ENCODE data around the gene EPHA4.

EPHA4 gene

GRCh38 chr2:221549143-221549542, 23.0 kb downstream of the EPHA4 start:
- Histone ChIP-seq H2BK5ac (ENCODE audit: low read length) (no peak overlapping the region), H3K56ac (ENCODE audit: low read length) (no peak overlapping the region), H3K4me2 (ENCODE audit: low read length) (no peak overlapping the region), H4K5ac (ENCODE audit: low read length) (no peak overlapping the region), H3K27ac (ENCODE audit: low read depth, low read length) (no peak overlapping the region), H3K4me3 (ENCODE audit: low read length) (no peak overlapping the region), H3K23ac (ENCODE audit: low read length) (no peak overlapping the region), H4K8ac (ENCODE audit: low read depth, low read length) (no peak overlapping the region), H2AK5ac (ENCODE audit: low read length) (no peak overlapping the region), H2BK120ac (ENCODE audit: low read depth, low read length) (no peak overlapping the region), H3K27me3 (ENCODE audit: insufficient read depth, low read length, poor library complexity) (no peaks in the 10 kb centered on the region), H3K79me2 (ENCODE audit: control insufficient read depth, insufficient read depth, low read length) (peaks cover 2% of the 10 kb centered on the region), H3K4ac (ENCODE audit: low read depth, low read length) (peak overlapping the region; percentile 16), H2BK15ac (replicated peaks; ENCODE audit: low read depth) (no peak overlapping the region), H3K4me1 (ENCODE audit: control insufficient read depth, low read depth, low read length) (peaks cover 15% of the 10 kb centered on the region), H3K18ac (ENCODE audit: low read length) (no peak overlapping the region), H3K9ac (ENCODE audit: low read length) (no peak overlapping the region), H3K36me3 (ENCODE audit: control insufficient read depth, insufficient read depth, low read length) (no peaks in the 10 kb centered on the region), H3K79me1 (ENCODE audit: low read length) (peaks cover 7% of the 10 kb centered on the region)
- no peak for DNase-seq

- Histone ChIP-seq H3K27me3 (ENCODE audit: insufficient read depth, low read length, poor library complexity) (no peaks in the 10 kb centered on the region), H2BK5ac (ENCODE audit: low read length) (no peak overlapping the region), H3K79me1 (ENCODE audit: low read length) (peaks cover 7% of the 10 kb centered on the region), H2BK120ac (ENCODE audit: low read depth, low read length) (no peak overlapping the region), H3K4me2 (ENCODE audit: low read length) (no peak overlapping the region), H4K8ac (ENCODE audit: low read depth, low read length) (no peak overlapping the region), H3K36me3 (ENCODE audit: control insufficient read depth, insufficient read depth, low read length) (no peaks in the 10 kb centered on the region), H2AK5ac (ENCODE audit: low read length) (no peak overlapping the region), H2BK15ac (replicated peaks; ENCODE audit: low read depth) (no peak overlapping the region), H3K18ac (ENCODE audit: low read length) (no peak overlapping the region), H3K4ac (ENCODE audit: low read depth, low read length) (no peak overlapping the region), H3K4me3 (ENCODE audit: low read length) (no peak overlapping the region), H3K79me2 (ENCODE audit: control insufficient read depth, insufficient read depth, low read length) (peaks cover 2% of the 10 kb centered on the region), H3K56ac (ENCODE audit: low read length) (no peak overlapping the region), H3K23ac (ENCODE audit: low read length) (no peak overlapping the region), H4K5ac (ENCODE audit: low read length) (no peak overlapping the region), H3K27ac (ENCODE audit: low read depth, low read length) (no peak overlapping the region), H3K4me1 (ENCODE audit: control insufficient read depth, low read depth, low read length) (peaks cover 2% of the 10 kb centered on the region), H3K9ac (ENCODE audit: low read length) (no peak overlapping the region)
- DNase-seq = peak; percentile 69
- WGBS (ENCODE audit: extremely low coverage, insufficient coverage, low lambda C conversion rate) = no CpG with 5 or more reads among the region's 2 CpGs
Measured at GRCh38 chr2:221546505-221547225, 25.4 kb downstream of the EPHA4 start.

DNA sequence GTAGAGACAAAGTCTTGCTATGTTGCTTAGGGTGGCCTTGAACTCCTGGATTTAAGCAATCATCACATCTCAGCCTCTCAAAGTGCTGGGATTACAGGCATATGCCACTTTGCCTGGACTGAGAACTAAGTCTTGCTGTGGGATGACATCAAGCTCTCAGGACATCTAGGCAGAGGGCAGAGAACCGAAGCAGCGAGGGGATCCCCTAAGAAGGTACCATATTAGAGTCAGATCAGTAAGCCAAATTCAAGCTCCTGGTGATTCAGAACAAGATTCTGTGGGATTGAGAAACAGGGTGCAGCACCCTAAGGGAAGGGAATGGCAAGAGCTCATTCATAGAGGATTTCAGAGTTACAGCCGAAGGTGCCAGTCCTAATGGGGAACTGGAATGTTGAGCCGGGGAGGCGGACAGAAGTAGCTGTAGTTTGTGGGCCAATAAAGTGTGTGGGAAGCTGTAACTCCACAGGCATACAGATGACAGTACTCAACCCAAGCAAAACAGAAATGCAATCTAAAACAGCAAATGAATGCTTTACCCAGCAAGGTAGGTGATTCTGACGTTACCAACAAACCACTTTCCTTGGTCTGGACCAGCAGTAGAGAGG, 30.9 kb downstream of the EPHA4 start:
- peaks cover 2% of the 10 kb centered on the region for H3K79me2 ChIP-seq (ENCODE audit: control insufficient read depth, insufficient read depth, low read length)

DNA sequence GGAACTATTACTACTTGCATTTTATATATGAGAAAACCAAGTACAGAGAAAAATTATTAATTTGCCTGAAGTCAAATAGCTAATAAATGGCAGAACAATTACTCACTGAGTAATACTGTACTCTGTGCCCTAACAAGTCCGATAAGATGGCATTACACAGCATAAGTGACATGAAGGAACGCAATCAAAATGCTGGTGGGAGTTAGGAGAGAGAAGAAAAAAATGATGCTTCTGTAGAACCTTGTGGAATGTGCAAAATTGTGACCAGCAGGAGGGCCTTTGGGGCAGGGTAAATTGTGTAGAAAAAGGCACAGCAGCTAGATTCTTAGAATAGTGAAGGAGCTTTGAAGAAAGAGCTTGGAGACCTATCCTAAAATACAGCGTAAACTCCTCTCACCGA, 32.9 kb downstream of the EPHA4 start:
- no CpG with 5 or more reads among the region's 4 CpGs for WGBS (ENCODE audit: extremely low coverage, insufficient coverage, low lambda C conversion rate)
- H3K4me1 ChIP-seq (ENCODE audit: control insufficient read depth, low read depth, low read length) = peaks cover 8% of the 10 kb centered on the region
- no peak overlapping the region for H2AK5ac ChIP-seq (ENCODE audit: low read length)
- H2BK120ac ChIP-seq (ENCODE audit: low read depth, low read length) = no peak overlapping the region
- H3K9ac ChIP-seq (ENCODE audit: low read length) = no peak overlapping the region
- peak; percentile 47 for DNase-seq
- no peak overlapping the region for H3K56ac ChIP-seq (ENCODE audit: low read length)
- peaks cover 6% of the 10 kb centered on the region for H3K79me1 ChIP-seq (ENCODE audit: low read length)
- no peaks in the 10 kb centered on the region for H3K36me3 ChIP-seq (ENCODE audit: control insufficient read depth, insufficient read depth, low read length)
- H4K5ac ChIP-seq (ENCODE audit: low read length) = no peak overlapping the region
- H3K4me2 ChIP-seq (ENCODE audit: low read length) = no peak overlapping the region
- peak overlapping the region; percentile 16 for H4K8ac ChIP-seq (ENCODE audit: low read depth, low read length)
- no peak overlapping the region for H3K27ac ChIP-seq (ENCODE audit: low read depth, low read length)
- H2BK15ac ChIP-seq (replicated peaks; ENCODE audit: low read depth) = no peak overlapping the region
- H3K23ac ChIP-seq (ENCODE audit: low read length) = no peak overlapping the region
- peak overlapping the region; percentile 34 for H3K18ac ChIP-seq (ENCODE audit: low read length)
- H3K27me3 ChIP-seq (ENCODE audit: insufficient read depth, low read length, poor library complexity) = no peaks in the 10 kb centered on the region
- no peaks in the 10 kb centered on the region for H3K79me2 ChIP-seq (ENCODE audit: control insufficient read depth, insufficient read depth, low read length)
- H2BK5ac ChIP-seq (ENCODE audit: low read length) = no peak overlapping the region
- H3K4me3 ChIP-seq (ENCODE audit: low read length) = no peak overlapping the region
- H3K4ac ChIP-seq (ENCODE audit: low read depth, low read length) = no peak overlapping the region

More for the DNA sequence above, 30.9 kb downstream of the EPHA4 start:
- no peak overlapping the region for H4K5ac ChIP-seq (ENCODE audit: low read length)
- no CpG with 5 or more reads among the region's 6 CpGs for WGBS (ENCODE audit: extremely low coverage, insufficient coverage, low lambda C conversion rate)
- no peak overlapping the region for H3K4me3 ChIP-seq (ENCODE audit: low read length)
- no peak overlapping the region for H3K56ac ChIP-seq (ENCODE audit: low read length)
- no peak overlapping the region for H2BK5ac ChIP-seq (ENCODE audit: low read length)
- H4K8ac ChIP-seq (ENCODE audit: low read depth, low read length) = no peak overlapping the region
- H3K36me3 ChIP-seq (ENCODE audit: control insufficient read depth, insufficient read depth, low read length) = no peaks in the 10 kb centered on the region
- H3K4me1 ChIP-seq (ENCODE audit: control insufficient read depth, low read depth, low read length) = peaks cover 4% of the 10 kb centered on the region
- H3K27ac ChIP-seq (ENCODE audit: low read depth, low read length) = no peak overlapping the region
- H3K23ac ChIP-seq (ENCODE audit: low read length) = no peak overlapping the region
- no peak overlapping the region for H2AK5ac ChIP-seq (ENCODE audit: low read length)
- H3K18ac ChIP-seq (ENCODE audit: low read length) = no peak overlapping the region
- no peak overlapping the region for H3K4me2 ChIP-seq (ENCODE audit: low read length)
- H2BK120ac ChIP-seq (ENCODE audit: low read depth, low read length) = no peak overlapping the region
- no peak overlapping the region for H2BK15ac ChIP-seq (replicated peaks; ENCODE audit: low read depth)
- no peak overlapping the region for H3K9ac ChIP-seq (ENCODE audit: low read length)
- H3K27me3 ChIP-seq (ENCODE audit: insufficient read depth, low read length, poor library complexity) = no peaks in the 10 kb centered on the region
- H3K79me1 ChIP-seq (ENCODE audit: low read length) = peaks cover 12% of the 10 kb centered on the region
- no peak for DNase-seq
- H3K4ac ChIP-seq (ENCODE audit: low read depth, low read length) = no peak overlapping the region

DNA sequence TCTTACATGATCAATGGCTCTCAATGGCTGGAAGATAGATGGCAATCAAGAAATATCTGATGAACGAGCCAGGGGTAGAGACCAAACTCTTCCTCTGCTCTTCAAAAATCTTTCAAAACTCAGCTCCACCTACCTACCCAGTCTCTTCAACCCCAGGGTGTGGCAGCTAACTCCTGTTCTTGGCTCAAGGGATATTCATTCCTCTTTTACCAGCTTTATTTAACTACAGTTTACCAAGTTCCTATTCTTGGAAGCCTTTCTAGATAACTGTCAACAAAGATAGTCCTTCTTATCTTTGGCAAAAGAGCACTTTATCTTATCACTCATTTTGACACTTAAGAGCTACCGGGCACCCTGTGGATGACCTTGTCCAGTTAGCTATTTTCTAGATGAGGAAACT, 36.3 kb downstream of the EPHA4 start:
- no peak overlapping the region for H2BK5ac ChIP-seq (ENCODE audit: low read length)
- no peak overlapping the region for H3K23ac ChIP-seq (ENCODE audit: low read length)
- H3K4me1 ChIP-seq (ENCODE audit: control insufficient read depth, low read depth, low read length) = peaks cover 8% of the 10 kb centered on the region
- no peak overlapping the region for H2BK15ac ChIP-seq (replicated peaks; ENCODE audit: low read depth)
- H3K4me3 ChIP-seq (ENCODE audit: low read length) = no peak overlapping the region
- H3K79me1 ChIP-seq (ENCODE audit: low read length) = peaks cover 7% of the 10 kb centered on the region
- H3K56ac ChIP-seq (ENCODE audit: low read length) = no peak overlapping the region
- H3K4ac ChIP-seq (ENCODE audit: low read depth, low read length) = no peak overlapping the region
- WGBS (ENCODE audit: extremely low coverage, insufficient coverage, low lambda C conversion rate) = no CpG with 5 or more reads among the region's 2 CpGs
- no peak overlapping the region for H3K9ac ChIP-seq (ENCODE audit: low read length)
- H3K79me2 ChIP-seq (ENCODE audit: control insufficient read depth, insufficient read depth, low read length) = no peaks in the 10 kb centered on the region
- H3K27ac ChIP-seq (ENCODE audit: low read depth, low read length) = no peak overlapping the region
- no peak overlapping the region for H2BK120ac ChIP-seq (ENCODE audit: low read depth, low read length)
- peak; percentile 88 for DNase-seq
- H4K5ac ChIP-seq (ENCODE audit: low read length) = no peak overlapping the region
- H3K27me3 ChIP-seq (ENCODE audit: insufficient read depth, low read length, poor library complexity) = no peaks in the 10 kb centered on the region
- H3K4me2 ChIP-seq (ENCODE audit: low read length) = no peak overlapping the region
- H3K18ac ChIP-seq (ENCODE audit: low read length) = no peak overlapping the region
- no peak overlapping the region for H4K8ac ChIP-seq (ENCODE audit: low read depth, low read length)
- no peak overlapping the region for H2AK5ac ChIP-seq (ENCODE audit: low read length)
- no peaks in the 10 kb centered on the region for H3K36me3 ChIP-seq (ENCODE audit: control insufficient read depth, insufficient read depth, low read length)

GRCh38 chr2:221533299-221533698, 38.8 kb downstream of the EPHA4 start:
- Histone ChIP-seq H3K4ac (ENCODE audit: low read depth, low read length) (no peak overlapping the region), H3K4me3 (ENCODE audit: low read length) (no peak overlapping the region), H3K4me2 (ENCODE audit: low read length) (no peak overlapping the region), H2BK120ac (ENCODE audit: low read depth, low read length) (peak overlapping the region; percentile 12), H3K9ac (ENCODE audit: low read length) (no peak overlapping the region), H3K4me1 (ENCODE audit: control insufficient read depth, low read depth, low read length) (peaks cover 6% of the 10 kb centered on the region), H3K23ac (ENCODE audit: low read length) (no peak overlapping the region), H2BK5ac (ENCODE audit: low read length) (no peak overlapping the region), H3K27ac (ENCODE audit: low read depth, low read length) (no peak overlapping the region), H3K27me3 (ENCODE audit: insufficient read depth, low read length, poor library complexity) (no peaks in the 10 kb centered on the region), H3K79me2 (ENCODE audit: control insufficient read depth, insufficient read depth, low read length) (no peaks in the 10 kb centered on the region), H4K5ac (ENCODE audit: low read length) (no peak overlapping the region), H3K36me3 (ENCODE audit: control insufficient read depth, insufficient read depth, low read length) (no peaks in the 10 kb centered on the region), H2AK5ac (ENCODE audit: low read length) (no peak overlapping the region), H3K79me1 (ENCODE audit: low read length) (peaks cover 7% of the 10 kb centered on the region), H2BK15ac (replicated peaks; ENCODE audit: low read depth) (no peak overlapping the region), H4K8ac (ENCODE audit: low read depth, low read length) (no peak overlapping the region), H3K56ac (ENCODE audit: low read length) (peak overlapping the region; percentile 43), H3K18ac (ENCODE audit: low read length) (no peak overlapping the region)
- no peak for DNase-seq
- WGBS (ENCODE audit: extremely low coverage, insufficient coverage, low lambda C conversion rate) = no CpG with 5 or more reads among the region's 6 CpGs
